HG03108 (cell line): ENCODE data around the gene STRA6.

Experiments used
- ATAC-seq: cut with Tn5 transposase; IDR thresholded peaks from one replicate; pipeline ENCODE4 v1.9.1; 2021; ENCODE audit warnings: moderate library complexity; ENCODE audit not compliant: unreplicated experiment

The STRA6 gene

DNA sequence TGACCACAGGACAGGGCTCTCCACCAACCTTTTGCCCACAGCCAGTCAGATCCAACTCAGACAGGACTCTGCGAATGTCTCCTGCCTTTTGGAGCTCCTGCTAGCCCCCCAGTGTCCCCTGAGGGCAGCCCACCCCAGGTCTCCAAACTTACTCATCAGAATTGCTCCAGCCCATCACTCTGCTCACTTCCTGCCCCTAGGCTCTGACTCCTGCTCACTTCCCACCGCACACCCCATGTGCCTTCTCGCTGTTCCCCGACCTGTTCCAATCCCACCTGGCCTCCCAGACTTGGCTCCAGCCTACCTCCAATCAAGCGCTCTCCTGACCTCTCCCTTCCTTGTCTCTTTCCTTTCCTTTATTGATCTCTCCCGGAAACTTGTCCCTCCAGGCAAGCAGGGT is 5.9 kb upstream of the STRA6 start:
- no peak for ATAC-seq

DNA sequence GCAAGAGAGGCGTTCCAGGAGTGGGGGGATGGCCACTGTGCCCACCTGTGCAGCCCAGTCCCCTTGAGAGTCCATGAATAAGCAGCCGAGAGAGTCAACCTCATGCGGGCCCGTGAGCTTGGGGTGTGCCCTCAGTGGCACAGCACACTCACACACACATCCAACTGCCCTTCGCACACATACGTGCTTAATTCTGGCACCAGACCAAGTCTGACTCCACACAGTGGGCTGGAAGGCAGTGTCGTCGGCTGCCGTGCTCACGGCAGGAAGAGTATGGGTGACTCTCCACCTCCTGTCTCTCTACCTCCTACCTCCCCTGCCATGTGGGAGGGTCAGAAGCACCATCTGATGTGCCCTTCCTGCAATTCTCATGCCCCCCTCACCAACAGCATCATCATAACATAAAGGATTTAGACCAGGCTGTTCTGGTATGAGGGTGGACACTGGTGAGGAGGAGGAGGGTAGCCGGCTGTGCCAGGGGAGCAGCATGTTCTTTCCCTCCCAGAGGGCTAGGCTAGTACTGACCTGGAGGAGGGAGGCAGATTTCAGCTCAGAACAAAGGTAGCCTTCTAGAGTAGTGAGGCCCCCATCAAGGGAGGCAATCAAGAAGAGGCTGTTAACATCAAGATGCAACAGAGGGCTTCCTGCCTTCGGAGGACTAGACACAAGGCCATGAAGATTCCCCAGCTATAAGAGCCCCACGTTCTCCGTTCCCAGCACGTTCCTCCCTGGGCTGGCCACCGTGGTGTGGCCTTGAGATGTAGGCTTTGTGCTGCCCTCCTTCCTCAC is 5.3 kb upstream of the STRA6 start:
- no peak for ATAC-seq

GRCh38 chr15:74206801-74207281 is 4.3 kb upstream of the STRA6 start:
- ATAC-seq, result no peak

DNA sequence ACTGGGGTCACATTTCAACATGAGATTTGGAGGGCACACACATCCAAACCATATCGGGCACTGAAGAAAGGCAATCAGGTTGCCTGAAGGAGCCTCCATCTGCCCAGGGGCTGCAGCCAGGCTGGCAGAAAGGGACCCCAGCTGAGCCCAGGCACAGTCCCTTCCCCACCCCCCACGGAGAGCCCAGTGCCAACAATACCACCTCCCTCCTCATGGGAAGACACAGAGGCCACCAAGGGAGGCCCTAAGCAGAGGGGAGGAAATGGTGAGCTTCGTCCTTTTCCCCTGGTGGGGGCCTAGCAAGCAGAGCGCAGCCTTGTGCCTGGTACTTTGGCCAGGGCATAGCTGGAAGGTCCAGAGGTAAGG is 3.0 kb upstream of the STRA6 start:
- no peak for ATAC-seq

DNA sequence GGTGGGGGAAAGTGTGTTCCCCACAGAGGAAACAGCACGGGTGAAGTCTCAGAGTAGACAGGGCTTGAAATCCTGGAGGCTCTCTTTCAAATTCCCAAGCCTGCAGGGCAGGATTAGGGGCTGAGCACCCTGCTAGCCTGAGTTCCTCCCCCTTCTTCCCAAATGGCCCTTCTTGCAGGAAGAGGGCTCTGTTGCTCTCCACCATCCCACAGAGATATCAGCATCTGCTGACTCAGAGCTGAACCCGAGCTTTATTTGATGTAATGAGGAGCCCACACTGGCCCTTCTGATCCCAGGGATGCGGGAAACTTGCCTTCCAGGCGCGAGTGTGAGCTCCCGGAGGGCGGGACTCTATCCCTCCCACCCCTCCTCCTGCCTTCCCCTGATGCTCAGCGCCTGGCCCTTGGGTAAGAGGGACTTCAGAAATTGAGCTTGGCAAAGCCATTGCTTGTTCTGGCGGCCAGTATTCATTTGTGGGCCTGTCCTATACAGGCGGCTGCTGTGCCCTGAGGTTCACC is 1.4 kb upstream of the STRA6 start:
- no peak for ATAC-seq

DNA sequence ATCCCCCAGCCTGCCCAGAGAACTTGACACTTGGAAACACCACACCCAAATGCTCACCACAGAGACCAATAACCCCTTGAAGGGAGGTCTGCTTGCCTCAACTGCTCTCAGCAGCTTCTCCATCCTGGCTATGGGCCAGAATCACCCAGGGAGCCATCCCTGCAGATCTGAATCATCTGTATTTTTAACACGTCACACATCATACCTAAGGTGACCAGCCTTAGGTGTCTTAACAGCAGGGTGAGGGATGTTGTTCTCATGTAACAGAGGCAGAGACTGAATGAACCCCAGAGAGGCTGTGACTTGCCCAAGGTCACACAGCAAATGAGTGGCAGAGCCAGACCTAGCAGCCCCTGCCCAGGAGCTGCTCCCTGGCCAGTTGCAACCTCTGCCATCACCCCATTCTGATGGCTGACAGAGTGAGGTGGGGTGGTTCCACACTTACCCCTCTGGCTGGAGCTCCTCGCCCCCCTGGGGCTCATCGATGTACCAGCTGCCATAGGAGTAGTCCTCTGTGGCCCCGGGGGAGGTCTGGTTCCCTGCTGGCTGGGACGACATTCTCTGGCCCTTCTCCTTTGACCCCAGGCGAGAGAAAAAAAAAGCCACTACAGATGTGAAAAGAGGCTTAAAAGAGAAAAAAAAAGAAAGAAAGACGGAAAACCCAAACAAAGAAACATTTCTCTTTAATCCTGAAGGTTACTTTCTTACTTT is 722 bp downstream of the STRA6 start:
- ATAC-seq, result no peak

- ATAC-seq, result no peak
Observed at GRCh38 chr15:74200871-74201419, 1.6 kb downstream of the STRA6 start.

DNA sequence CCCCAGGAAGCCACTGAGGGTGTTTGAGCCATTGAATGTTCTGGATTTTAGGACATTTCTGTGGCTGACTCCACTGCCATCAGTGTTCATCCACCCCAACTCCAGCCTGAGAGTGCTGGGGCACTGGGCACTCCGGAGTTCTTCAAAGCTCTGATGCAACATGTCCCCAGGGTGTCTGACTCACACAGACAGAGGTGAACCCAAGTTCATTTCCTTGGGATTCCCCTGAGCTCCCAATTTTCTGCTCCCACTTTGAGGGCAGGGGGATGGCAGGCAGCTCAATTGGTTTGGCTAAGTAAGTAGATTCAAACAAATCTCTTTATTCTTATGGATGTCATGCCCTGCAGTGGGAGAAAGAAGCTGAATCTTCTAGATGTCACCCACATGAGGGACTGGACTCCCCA is 2.2 kb downstream of the STRA6 start:
- no peak for ATAC-seq

GRCh38 chr15:74199297-74199652 is 3.3 kb downstream of the STRA6 start:
- no peak for ATAC-seq

- no peak for ATAC-seq
Observed at GRCh38 chr15:74197176-74197965, 5.2 kb downstream of the STRA6 start.

DNA sequence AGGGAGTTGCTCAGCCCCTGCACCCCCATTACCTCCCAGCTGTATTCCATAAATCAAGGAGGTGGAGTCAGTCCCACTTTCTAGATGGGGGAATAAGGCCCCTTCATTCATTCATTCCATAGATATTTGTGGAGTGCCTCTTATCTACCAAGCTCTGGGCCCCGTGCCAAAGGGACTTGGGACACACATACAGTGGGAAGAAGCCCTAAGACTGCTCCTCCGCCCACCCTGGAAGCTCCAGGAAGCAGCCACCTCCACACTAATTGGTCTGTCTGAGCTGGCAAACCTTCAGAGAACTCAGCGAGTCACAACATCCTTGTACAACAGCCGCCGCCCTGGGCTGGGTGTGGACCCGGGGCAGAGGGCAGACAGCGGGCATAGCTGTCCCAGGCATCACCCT is 6.4 kb downstream of the STRA6 start:
- ATAC-seq, result no peak

GRCh38 chr15:74194572-74195559 is 7.7 kb downstream of the STRA6 start:
- no peak for ATAC-seq

GRCh38 chr15:74193905-74194304 is 8.7 kb downstream of the STRA6 start:
- ATAC-seq, result no peak

GRCh38 chr15:74193299-74193718 is 9.3 kb downstream of the STRA6 start:
- no peak for ATAC-seq

DNA sequence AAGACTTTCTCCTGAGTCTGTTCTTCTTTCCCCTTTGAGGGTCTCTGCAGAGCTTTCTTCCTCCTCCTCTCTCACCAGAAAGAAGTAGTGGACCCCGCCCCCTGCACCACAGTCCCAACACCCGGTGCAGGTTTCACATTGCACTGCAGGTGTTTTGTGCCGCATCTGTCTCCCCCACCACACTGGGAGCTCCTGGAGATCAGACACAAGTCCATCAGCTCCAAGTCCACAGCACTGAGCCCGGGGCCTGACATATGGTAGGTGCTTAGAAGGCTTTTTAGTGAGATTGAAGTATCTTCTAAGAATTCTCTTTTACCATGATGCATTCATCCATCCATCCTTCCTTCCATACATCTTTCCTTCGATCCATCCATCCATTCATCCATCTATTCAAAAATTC is 9.8 kb downstream of the STRA6 start:
- no peak for ATAC-seq

- no peak for ATAC-seq
Observed at GRCh38 chr15:74191798-74192197, 10.8 kb downstream of the STRA6 start.

- no peak for ATAC-seq
Observed at GRCh38 chr15:74188216-74188615, 14.4 kb downstream of the STRA6 start.

DNA sequence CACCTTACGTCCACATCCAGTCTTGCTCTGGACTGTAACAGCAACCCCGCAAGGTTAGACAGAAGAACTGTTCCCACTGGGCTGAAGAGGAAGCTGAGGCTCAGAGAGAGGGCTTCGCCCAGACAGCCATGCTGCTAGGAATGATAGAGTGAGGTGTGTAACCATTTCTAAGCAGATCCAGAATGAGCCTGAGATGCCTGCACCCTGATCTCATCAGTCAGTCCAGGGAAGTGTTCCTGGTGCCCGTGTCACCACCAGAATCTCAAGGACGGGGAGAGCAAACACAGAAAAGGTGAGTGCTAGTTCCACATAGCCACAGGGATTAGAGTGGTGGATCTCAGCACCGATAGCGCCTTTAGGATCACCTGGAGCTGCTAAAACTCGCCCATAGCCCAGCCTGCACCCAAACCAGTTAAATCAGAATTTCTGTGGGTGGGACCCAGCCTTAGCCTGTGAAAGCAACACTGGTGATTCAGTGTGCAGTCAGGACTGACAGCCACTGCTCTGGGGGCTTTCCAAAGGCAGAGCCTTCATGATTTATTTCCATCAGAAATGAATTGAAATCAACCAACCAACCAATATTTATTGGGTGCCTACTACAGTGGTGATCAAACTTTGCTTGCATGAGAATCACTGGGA is 16.8 kb downstream of the STRA6 start:
- no peak for ATAC-seq

DNA sequence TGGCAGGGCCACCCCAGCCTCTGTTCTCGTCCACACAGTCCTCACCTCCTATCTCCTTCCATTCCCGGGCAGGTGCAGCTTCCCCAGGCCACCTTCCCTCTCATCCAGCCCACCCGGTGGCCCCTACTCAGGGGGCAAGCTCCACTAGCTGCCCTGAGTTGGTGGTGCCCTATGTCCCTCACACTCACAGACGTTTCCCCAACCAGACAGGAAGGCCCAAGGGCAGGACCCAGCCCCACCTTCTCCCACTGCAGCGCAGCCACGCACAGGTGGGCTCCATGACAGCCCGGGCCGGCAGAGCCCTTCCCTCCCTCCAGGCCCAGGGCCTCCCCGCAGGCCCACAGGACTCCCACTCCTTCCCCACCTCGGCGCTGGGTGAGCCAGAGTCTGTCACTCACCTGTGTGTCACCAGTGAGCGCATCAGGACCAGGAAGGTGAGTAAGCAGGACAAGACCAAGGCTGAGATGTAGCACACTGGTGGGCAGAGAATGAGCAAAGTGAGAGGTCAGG is 17.9 kb downstream of the STRA6 start:
- ATAC-seq, result no peak
